OCI-LY3 (cell line): ENCODE results near the gene C3orf20.

Experiments used
- CTCF ChIP-seq: fragments of 200-600, 300-600 bp; sonication (generic); IDR thresholded peaks from 2 replicates; pipeline ENCODE4 v1.5.1; 2014; ENCODE audit warnings: antibody characterized with exemption, low read length, low read depth
- EZH2phosphoT487 ChIP-seq: fragments of 200-600 bp; shearing (Covaris generic); IDR thresholded peaks from 2 replicates; pipeline ENCODE4 v1.6.1; 2018; ENCODE audit warnings: antibody characterized with exemption, mixed run types, low read depth

- TF ChIP-seq CTCF (no peak), EZH2phosphoT487 (no peak)
These were observed 23.3 kb upstream of the C3orf20 start, which contains the start of gene CCDC174 for GRCh38 chr3:14651440-14652251.
